OCI-LY1 (cell line): ENCODE results near the gene ZNF212.

Experiments
- CTCF ChIP-seq: fragments of 200-600 bp; sonication (generic), shearing (Covaris generic); IDR thresholded peaks from 2 replicates; pipeline ENCODE4 v1.5.1; 2017; ENCODE audit warnings: mild to moderate bottlenecking, antibody characterized with exemption, low read length, moderate library complexity, mixed read lengths
- EZH2 ChIP-seq: fragments of 200-600 bp; sonication (generic), shearing (Covaris generic); IDR thresholded peaks from 2 replicates; pipeline ENCODE4 v1.8.0; 2017; ENCODE audit warnings: borderline replicate concordance, mixed run types, mild to moderate bottlenecking, antibody characterized with exemption, low read length, moderate library complexity, mixed read lengths

GRCh38 chr7:149283321-149283720 is 43.9 kb downstream of the ZNF212 start:
- TF ChIP-seq CTCF (no peak), EZH2 (no peak)
